HepG2 (cell line): Measurements from ENCODE around the gene ETS2. TPM values are rescaled to one million over a fixed set of nuclear protein-coding genes. Genes with fewer than 3 reads are reported as not detected.

Experiments used
- ATF7-NPFF ChIP-seq: sonication (generic); formaldehyde crosslinking; IDR thresholded peaks from 2 replicates; pipeline ENCODE4 v1.8.1; 2023; ENCODE audit warnings: mild to moderate bottlenecking, low read depth, missing genetic modification reagents, moderate library complexity
- KAT2B ChIP-seq: fragments of 150-350 bp; IDR thresholded peaks from 2 replicates; pipeline ENCODE4 v1.6.1; 2014; ENCODE audit warnings: low read depth, low read length, borderline replicate concordance
- KDM5B ChIP-seq: sonication (generic); formaldehyde crosslinking; IDR thresholded peaks from 2 replicates; pipeline ENCODE4 v1.4.0; 2020; ENCODE audit warnings: missing genetic modification reagents, mild to moderate bottlenecking, borderline replicate concordance
- NONO ChIP-seq, 2 experiments: fragments of 450-650 bp in 1 of 2; sonication (generic) in 1 of 2; formaldehyde crosslinking in 1 of 2; IDR thresholded peaks in 1 of 2; conservative IDR thresholded peaks in 1 of 2; 2 replicates each; pipeline versions ENCODE4 v1.6.1 to v1.8.0; 2017 to 2022; ENCODE audit warnings: mild to moderate bottlenecking in 1 of 2, missing genetic modification reagents in 1 of 2, moderate library complexity in 1 of 2
- PITX1 ChIP-seq: sonication (generic); formaldehyde crosslinking; IDR thresholded peaks from 2 replicates; pipeline ENCODE4 v1.5.1; 2020; ENCODE audit warnings: mild to moderate bottlenecking, missing genetic modification reagents
- ZNF44 ChIP-seq: sonication (generic); formaldehyde crosslinking; IDR thresholded peaks from 2 replicates; pipeline ENCODE4 v1.5.1; 2020; ENCODE audit warnings: mild to moderate bottlenecking, missing genetic modification reagents
- ZNF780A ChIP-seq: sonication (generic); formaldehyde crosslinking; IDR thresholded peaks from 2 replicates; pipeline ENCODE4 v1.8.0; 2022; ENCODE audit warnings: mild to moderate bottlenecking, missing genetic modification reagents, moderate library complexity
- ZNF839 ChIP-seq: sonication (generic); formaldehyde crosslinking; IDR thresholded peaks from 2 replicates; pipeline ENCODE4 v1.4.0; 2020; ENCODE audit warnings: missing genetic modification reagents, mild to moderate bottlenecking, borderline replicate concordance
- polyA plus RNA-seq, 8 experiments: library from polyadenylated mRNA; depleted of rRNA in 3 of 8; stranded (reverse) in 7 of 8; unstranded in 1 of 8; fragments of >200 nt; fragmentation: Illumina TruSeq in 4 of 8; extraction: Trizol in 4 of 8; gene quantifications; 2 replicates each; pipeline versions ENCODE4 v1.2.1 to v1.2.3, GENCODE V29; 2011 to 2016; ENCODE audit warnings: low read depth in 4 of 8, missing spikeins in 1 of 8, mixed read lengths in 1 of 8; ENCODE audit not compliant: insufficient read depth in 1 of 8
- total RNA-seq, 5 experiments: library from RNA; depleted of rRNA; stranded (reverse); fragments of >200 nt; fragmentation: Illumina TruSeq; extraction: Trizol; gene quantifications; 2 replicates each; pipeline ENCODE4 v1.2.3, GENCODE V29; 2016; ENCODE audit warnings: low read depth in 1 of 5
- TF ChIP-seq, protein P1 (sequence below): sonication (generic); formaldehyde crosslinking; conservative IDR thresholded peaks from 2 replicates; pipeline ENCODE4 v1.4.0; 2020; ENCODE audit warnings: mild to moderate bottlenecking, missing genetic modification reagents, moderate library complexity
- TF ChIP-seq, protein P2 (sequence below): IDR thresholded peaks from 2 replicates; pipeline ENCODE4 v1.6.1; 2016; ENCODE audit warnings: low read depth
- TF ChIP-seq, protein P3 (sequence below): sonication (generic); formaldehyde crosslinking; IDR thresholded peaks from 2 replicates; pipeline ENCODE4 v1.4.0; 2020; ENCODE audit warnings: mild to moderate bottlenecking, missing genetic modification reagents
- TF ChIP-seq, protein P4 (sequence below): IDR thresholded peaks from 2 replicates; pipeline ENCODE4 v1.6.1; 2016; ENCODE audit warnings: mild to moderate bottlenecking
- TF ChIP-seq, protein P5 (sequence below): sonication (generic); formaldehyde crosslinking; IDR thresholded peaks from 2 replicates; pipeline ENCODE4 v1.4.0; 2020; ENCODE audit warnings: missing genetic modification reagents, borderline replicate concordance

Gene ETS2
- total and polyA plus RNA-seq, 2 of the 13 experiments (the other 11 are each of a cell fraction or from before 2014, with no cell fraction given): 24.6 to 64.4 TPM

DNA sequence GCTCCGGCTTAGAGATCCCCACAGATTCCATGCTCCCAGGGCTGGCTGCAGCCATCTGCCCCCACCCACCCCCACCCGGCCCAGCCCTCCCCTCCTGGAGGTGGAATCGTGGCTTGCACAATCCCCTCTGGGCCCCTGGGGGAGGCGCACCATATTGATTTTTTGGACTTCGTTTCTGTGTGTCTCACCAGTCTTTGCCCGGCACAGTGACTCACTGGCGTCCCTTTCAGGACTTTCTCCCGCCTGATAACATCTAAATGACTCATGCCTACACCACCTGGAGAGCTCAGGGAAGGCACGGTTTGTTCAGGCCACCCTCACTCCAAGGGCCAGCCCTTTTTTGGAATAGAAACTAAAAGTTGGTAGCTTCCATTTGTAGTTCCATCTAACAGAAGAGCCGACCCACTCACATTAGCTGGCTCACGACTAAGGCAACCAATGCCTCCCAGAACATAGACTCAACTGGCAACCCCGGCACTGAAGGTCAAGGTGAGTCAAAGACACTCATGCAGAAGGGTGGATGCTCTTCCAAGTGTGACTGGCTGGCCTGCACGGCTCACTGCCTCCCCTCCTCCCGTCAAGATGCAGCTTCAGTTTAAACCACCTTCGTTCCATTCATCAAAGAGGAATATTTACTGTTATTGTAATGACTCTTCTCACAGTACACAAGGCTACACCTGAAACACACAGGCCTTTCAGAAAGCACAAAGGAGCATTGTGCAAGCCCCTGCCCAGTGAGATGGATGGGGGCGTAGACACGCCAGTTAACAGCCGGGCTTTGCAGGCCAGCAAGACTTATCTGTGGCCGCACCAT, 18.1 kb upstream of the ETS2 start (continued):
- TF ChIP-seq, protein P1, sequence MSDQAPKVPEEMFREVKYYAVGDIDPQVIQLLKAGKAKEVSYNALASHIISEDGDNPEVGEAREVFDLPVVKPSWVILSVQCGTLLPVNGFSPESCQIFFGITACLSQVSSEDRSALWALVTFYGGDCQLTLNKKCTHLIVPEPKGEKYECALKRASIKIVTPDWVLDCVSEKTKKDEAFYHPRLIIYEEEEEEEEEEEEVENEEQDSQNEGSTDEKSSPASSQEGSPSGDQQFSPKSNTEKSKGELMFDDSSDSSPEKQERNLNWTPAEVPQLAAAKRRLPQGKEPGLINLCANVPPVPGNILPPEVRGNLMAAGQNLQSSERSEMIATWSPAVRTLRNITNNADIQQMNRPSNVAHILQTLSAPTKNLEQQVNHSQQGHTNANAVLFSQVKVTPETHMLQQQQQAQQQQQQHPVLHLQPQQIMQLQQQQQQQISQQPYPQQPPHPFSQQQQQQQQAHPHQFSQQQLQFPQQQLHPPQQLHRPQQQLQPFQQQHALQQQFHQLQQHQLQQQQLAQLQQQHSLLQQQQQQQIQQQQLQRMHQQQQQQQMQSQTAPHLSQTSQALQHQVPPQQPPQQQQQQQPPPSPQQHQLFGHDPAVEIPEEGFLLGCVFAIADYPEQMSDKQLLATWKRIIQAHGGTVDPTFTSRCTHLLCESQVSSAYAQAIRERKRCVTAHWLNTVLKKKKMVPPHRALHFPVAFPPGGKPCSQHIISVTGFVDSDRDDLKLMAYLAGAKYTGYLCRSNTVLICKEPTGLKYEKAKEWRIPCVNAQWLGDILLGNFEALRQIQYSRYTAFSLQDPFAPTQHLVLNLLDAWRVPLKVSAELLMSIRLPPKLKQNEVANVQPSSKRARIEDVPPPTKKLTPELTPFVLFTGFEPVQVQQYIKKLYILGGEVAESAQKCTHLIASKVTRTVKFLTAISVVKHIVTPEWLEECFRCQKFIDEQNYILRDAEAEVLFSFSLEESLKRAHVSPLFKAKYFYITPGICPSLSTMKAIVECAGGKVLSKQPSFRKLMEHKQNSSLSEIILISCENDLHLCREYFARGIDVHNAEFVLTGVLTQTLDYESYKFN (CRISPR knock-in tag): peak; percentile 88
- TF ChIP-seq, protein P2, sequence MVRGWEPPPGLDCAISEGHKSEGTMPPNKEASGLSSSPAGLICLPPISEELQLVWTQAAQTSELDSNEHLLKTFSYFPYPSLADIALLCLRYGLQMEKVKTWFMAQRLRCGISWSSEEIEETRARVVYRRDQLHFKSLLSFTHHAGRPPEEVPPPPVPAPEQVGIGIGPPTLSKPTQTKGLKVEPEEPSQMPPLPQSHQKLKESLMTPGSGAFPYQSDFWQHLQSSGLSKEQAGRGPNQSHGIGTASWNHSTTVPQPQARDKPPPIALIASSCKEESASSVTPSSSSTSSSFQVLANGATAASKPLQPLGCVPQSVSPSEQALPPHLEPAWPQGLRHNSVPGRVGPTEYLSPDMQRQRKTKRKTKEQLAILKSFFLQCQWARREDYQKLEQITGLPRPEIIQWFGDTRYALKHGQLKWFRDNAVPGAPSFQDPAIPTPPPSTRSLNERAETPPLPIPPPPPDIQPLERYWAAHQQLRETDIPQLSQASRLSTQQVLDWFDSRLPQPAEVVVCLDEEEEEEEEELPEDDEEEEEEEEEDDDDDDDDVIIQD (CRISPR knock-in tag): peak; percentile 86; the same call in 1 of the 2 replicates
- TF ChIP-seq, protein P3, sequence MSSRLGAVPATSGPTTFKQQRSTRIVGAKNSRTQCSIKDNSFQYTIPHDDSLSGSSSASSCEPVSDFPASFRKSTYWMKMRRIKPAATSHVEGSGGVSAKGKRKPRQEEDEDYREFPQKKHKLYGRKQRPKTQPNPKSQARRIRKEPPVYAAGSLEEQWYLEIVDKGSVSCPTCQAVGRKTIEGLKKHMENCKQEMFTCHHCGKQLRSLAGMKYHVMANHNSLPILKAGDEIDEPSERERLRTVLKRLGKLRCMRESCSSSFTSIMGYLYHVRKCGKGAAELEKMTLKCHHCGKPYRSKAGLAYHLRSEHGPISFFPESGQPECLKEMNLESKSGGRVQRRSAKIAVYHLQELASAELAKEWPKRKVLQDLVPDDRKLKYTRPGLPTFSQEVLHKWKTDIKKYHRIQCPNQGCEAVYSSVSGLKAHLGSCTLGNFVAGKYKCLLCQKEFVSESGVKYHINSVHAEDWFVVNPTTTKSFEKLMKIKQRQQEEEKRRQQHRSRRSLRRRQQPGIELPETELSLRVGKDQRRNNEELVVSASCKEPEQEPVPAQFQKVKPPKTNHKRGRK (CRISPR knock-in tag): no peak
- TF ChIP-seq KDM5B (peak; percentile 62; the same call in 1 of the 2 replicates), PITX1 (CRISPR knock-in tag) (peak; percentile 85), ZNF780A (CRISPR knock-in tag) (no peak), KAT2B (peak; percentile 72), NONO (IDR thresholded peaks at IDR 0.05) (no peak), NONO (CRISPR knock-in tag; conservative IDR thresholded peaks at IDR 0.05) (0 out of 2 replicates have a peak, but pooled peaks have one; percentile 17), ATF7-NPFF (CRISPR knock-in tag) (peak; percentile 73; the same call in 1 of the 2 replicates), ZNF44 (no peak), ZNF839 (CRISPR knock-in tag) (no peak)
- TF ChIP-seq, protein P4, sequence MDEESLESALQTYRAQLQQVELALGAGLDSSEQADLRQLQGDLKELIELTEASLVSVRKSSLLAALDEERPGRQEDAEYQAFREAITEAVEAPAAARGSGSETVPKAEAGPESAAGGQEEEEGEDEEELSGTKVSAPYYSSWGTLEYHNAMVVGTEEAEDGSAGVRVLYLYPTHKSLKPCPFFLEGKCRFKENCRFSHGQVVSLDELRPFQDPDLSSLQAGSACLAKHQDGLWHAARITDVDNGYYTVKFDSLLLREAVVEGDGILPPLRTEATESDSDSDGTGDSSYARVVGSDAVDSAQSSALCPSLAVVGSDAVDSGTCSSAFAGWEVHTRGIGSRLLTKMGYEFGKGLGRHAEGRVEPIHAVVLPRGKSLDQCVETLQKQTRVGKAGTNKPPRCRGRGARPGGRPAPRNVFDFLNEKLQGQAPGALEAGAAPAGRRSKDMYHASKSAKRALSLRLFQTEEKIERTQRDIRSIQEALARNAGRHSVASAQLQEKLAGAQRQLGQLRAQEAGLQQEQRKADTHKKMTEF: peak; percentile 74
- TF ChIP-seq, protein P5, sequence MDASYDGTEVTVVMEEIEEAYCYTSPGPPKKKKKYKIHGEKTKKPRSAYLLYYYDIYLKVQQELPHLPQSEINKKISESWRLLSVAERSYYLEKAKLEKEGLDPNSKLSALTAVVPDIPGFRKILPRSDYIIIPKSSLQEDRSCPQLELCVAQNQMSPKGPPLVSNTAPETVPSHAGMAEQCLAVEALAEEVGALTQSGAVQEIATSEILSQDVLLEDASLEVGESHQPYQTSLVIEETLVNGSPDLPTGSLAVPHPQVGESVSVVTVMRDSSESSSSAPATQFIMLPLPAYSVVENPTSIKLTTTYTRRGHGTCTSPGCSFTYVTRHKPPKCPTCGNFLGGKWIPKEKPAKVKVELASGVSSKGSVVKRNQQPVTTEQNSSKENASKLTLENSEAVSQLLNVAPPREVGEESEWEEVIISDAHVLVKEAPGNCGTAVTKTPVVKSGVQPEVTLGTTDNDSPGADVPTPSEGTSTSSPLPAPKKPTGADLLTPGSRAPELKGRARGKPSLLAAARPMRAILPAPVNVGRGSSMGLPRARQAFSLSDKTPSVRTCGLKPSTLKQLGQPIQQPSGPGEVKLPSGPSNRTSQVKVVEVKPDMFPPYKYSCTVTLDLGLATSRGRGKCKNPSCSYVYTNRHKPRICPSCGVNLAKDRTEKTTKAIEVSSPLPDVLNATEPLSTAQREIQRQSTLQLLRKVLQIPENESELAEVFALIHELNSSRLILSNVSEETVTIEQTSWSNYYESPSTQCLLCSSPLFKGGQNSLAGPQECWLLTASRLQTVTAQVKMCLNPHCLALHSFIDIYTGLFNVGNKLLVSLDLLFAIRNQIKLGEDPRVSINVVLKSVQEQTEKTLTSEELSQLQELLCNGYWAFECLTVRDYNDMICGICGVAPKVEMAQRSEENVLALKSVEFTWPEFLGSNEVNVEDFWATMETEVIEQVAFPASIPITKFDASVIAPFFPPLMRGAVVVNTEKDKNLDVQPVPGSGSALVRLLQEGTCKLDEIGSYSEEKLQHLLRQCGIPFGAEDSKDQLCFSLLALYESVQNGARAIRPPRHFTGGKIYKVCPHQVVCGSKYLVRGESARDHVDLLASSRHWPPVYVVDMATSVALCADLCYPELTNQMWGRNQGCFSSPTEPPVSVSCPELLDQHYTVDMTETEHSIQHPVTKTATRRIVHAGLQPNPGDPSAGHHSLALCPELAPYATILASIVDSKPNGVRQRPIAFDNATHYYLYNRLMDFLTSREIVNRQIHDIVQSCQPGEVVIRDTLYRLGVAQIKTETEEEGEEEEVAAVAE (CRISPR knock-in tag): peak; percentile 56; the same call in 1 of the 2 replicates
